ENCODE data around the gene TASP1. TPM values are rescaled to one million over a fixed set of nuclear protein-coding genes. Genes with fewer than 3 reads are reported as not detected.

The TASP1 gene
- polyA plus RNA-seq, 1 donor from 2014 or later, result 20.2 TPM

- Histone ChIP-seq H3K36me3 (ENCODE audit: insufficient read depth, low read length) (no peaks in the 10 kb centered on the region), H3K4me3 (ENCODE audit: low read length) (no peak overlapping the region), H3K4me2 (ENCODE audit: low read length) (no peak overlapping the region), H3K27ac (ENCODE audit: low read length) (no peak overlapping the region), H4K20me1 (ENCODE audit: insufficient read depth) (no peaks in the 10 kb centered on the region), H3K27me3 (ENCODE audit: insufficient read depth, low read depth, low read length) (no peaks in the 10 kb centered on the region), H3K9me2 (ENCODE audit: insufficient read depth, low read length) (no peaks in the 10 kb centered on the region), H3K9ac (ENCODE audit: low read length) (no peak overlapping the region), H3F3A (ENCODE audit: insufficient read depth, low read length, poor library complexity, severe bottlenecking) (no peaks in the 10 kb centered on the region), H3K79me2 (replicated peaks; ENCODE audit: insufficient read depth, low read length) (no peaks in the 10 kb centered on the region), H3K9me3 (ENCODE audit: low read length) (no peaks in the 10 kb centered on the region), H2AFZ (ENCODE audit: low read depth, low read length) (no peak overlapping the region)
- no peak for TF ChIP-seq CTCF (IDR thresholded peaks at IDR 0.05; ENCODE audit: poor library complexity, severe bottlenecking)
- TF ChIP-seq TAF1 (IDR thresholded peaks at IDR 0.05; ENCODE audit: low read depth), result no peak
- no peak for TF ChIP-seq EZH2 (IDR thresholded peaks at IDR 0.05; ENCODE audit: borderline replicate concordance, insufficient read depth, low read length, poor library complexity, severe bottlenecking)
- no peak for TF ChIP-seq MXI1 (conservative IDR thresholded peaks at IDR 0.05; ENCODE audit: poor library complexity, severe bottlenecking)
- TF ChIP-seq REST (IDR thresholded peaks at IDR 0.05; ENCODE audit: borderline replicate concordance), result no peak
- no peak for TF ChIP-seq RAD21 (conservative IDR thresholded peaks at IDR 0.05)
- TF ChIP-seq SMC3 (conservative IDR thresholded peaks at IDR 0.05; ENCODE audit: poor library complexity), result no peak
- no peak for TF ChIP-seq POLR2AphosphoS5 (IDR thresholded peaks at IDR 0.05)
- no peak for TF ChIP-seq EP300 (conservative IDR thresholded peaks at IDR 0.05; ENCODE audit: poor library complexity, severe bottlenecking)
Observed at GRCh38 chr20:13478366-13478765, 160.4 kb downstream of the TASP1 start.

- no peaks in the 10 kb centered on the region for H3K27me3 ChIP-seq (ENCODE audit: insufficient read depth, low read depth, low read length)
- no peaks in the 10 kb centered on the region for H3K9me2 ChIP-seq (ENCODE audit: insufficient read depth, low read length)
- H3F3A ChIP-seq (ENCODE audit: insufficient read depth, low read length, poor library complexity, severe bottlenecking), result no peaks in the 10 kb centered on the region
- no peaks in the 10 kb centered on the region for H4K20me1 ChIP-seq (ENCODE audit: insufficient read depth)
- H3K9me3 ChIP-seq (ENCODE audit: low read length), result no peaks in the 10 kb centered on the region
- no peak overlapping the region for H3K4me3 ChIP-seq (ENCODE audit: low read length)
- H3K9ac ChIP-seq (ENCODE audit: low read length), result no peak overlapping the region
- H3K36me3 ChIP-seq (ENCODE audit: insufficient read depth, low read length), result no peaks in the 10 kb centered on the region
- H3K79me2 ChIP-seq (replicated peaks; ENCODE audit: insufficient read depth, low read length), result no peaks in the 10 kb centered on the region
- no peak overlapping the region for H3K27ac ChIP-seq (ENCODE audit: low read length)
- no peak overlapping the region for H3K4me2 ChIP-seq (ENCODE audit: low read length)
- TF ChIP-seq TAF1 (IDR thresholded peaks at IDR 0.05; ENCODE audit: low read depth) (no peak), CTCF (IDR thresholded peaks at IDR 0.05; ENCODE audit: poor library complexity, severe bottlenecking) (no peak), MXI1 (conservative IDR thresholded peaks at IDR 0.05; ENCODE audit: poor library complexity, severe bottlenecking) (no peak), EP300 (conservative IDR thresholded peaks at IDR 0.05; ENCODE audit: poor library complexity, severe bottlenecking) (no peak), SMC3 (conservative IDR thresholded peaks at IDR 0.05; ENCODE audit: poor library complexity) (no peak), REST (IDR thresholded peaks at IDR 0.05; ENCODE audit: borderline replicate concordance) (no peak), POLR2AphosphoS5 (IDR thresholded peaks at IDR 0.05) (no peak), RAD21 (conservative IDR thresholded peaks at IDR 0.05) (no peak), EZH2 (IDR thresholded peaks at IDR 0.05; ENCODE audit: borderline replicate concordance, insufficient read depth, low read length, poor library complexity, severe bottlenecking) (no peak)
- H2AFZ ChIP-seq (ENCODE audit: low read depth, low read length), result no peak overlapping the region
Observed at GRCh38 chr20:13474467-13474866, 164.3 kb downstream of the TASP1 start.

All from neural cell (in vitro differentiated cells).